ENCODE measurements around the gene STON1.
"Not testable (repeated sequence)": the region's sequence is repeated elsewhere in the genome, so short reads cannot be mapped to it uniquely, and the experiment has no call there.

STON1 gene

DNA sequence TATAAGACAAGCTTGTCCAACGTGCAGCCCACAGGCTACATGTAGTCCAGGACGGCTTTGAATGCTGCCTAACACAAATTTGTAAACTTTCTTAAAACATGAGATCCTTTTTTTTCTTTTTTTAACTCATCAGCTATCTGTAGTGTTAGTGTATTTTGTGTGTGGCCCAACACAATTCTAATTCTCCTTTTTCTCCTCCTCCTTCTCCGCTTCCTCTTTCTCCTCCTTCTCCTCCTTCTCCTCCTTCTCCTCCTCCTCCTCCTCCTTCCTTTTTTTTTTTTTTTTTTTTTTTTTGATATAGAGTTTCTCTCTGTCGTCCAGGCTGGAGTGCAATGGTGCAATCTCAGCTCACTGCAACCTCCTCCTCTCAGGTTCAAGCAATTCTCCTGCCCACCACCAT is 48.4 kb downstream of the STON1 start:
- H3K4me1 ChIP-seq (ENCODE audit: control insufficient read depth in 1 of 2, insufficient read depth in 2 of 2, low read length in 2 of 2): no peaks in the 10 kb centered on the region
- H3K4me3 ChIP-seq (ENCODE audit: low read depth in 1 of 2, low read length in 2 of 2): no peak overlapping the region
- H3K27me3 ChIP-seq (ENCODE audit: low read depth, low read length): no peaks in the 10 kb centered on the region
- H3K36me3 ChIP-seq (ENCODE audit: control insufficient read depth in 1 of 2, insufficient read depth in 2 of 2, low read length in 2 of 2): peaks cover 4 to 9% of the 10 kb centered on the region in 2 donors
- H3K27ac ChIP-seq (ENCODE audit: low read length): no peak overlapping the region
- no peaks in the 10 kb centered on the region for H3K9me3 ChIP-seq (ENCODE audit: control insufficient read depth in 1 of 2, low read length in 2 of 2)

GRCh38 chr2:48583961-48584360 is 54.0 kb downstream of the STON1 start:
- Histone ChIP-seq H3K27ac (ENCODE audit: low read length) (no peak overlapping the region), H3K27me3 (ENCODE audit: low read depth, low read length) (no peaks in the 10 kb centered on the region), H3K4me1 (ENCODE audit: control insufficient read depth in 1 of 2, insufficient read depth in 2 of 2, low read length in 2 of 2) (peaks cover 0 to 20% of the 10 kb centered on the region in 2 donors), H3K4me3 (ENCODE audit: low read depth in 1 of 2, low read length in 2 of 2) (no peak overlapping the region), H3K9me3 (ENCODE audit: control insufficient read depth in 1 of 2, low read length in 2 of 2) (no peaks in the 10 kb centered on the region), H3K36me3 (ENCODE audit: control insufficient read depth in 1 of 2, insufficient read depth in 2 of 2, low read length in 2 of 2) (peaks cover 4 to 9% of the 10 kb centered on the region in 2 donors)

- Histone ChIP-seq H3K4me3 (ENCODE audit: low read depth in 1 of 2, low read length in 2 of 2) (no peak overlapping the region), H3K9me3 (ENCODE audit: control insufficient read depth in 1 of 2, low read length in 2 of 2) (no peaks in the 10 kb centered on the region), H3K36me3 (ENCODE audit: control insufficient read depth in 1 of 2, insufficient read depth in 2 of 2, low read length in 2 of 2) (peaks cover 4 to 9% of the 10 kb centered on the region in 2 donors), H3K4me1 (ENCODE audit: control insufficient read depth in 1 of 2, insufficient read depth in 2 of 2, low read length in 2 of 2) (peaks cover 0 to 22% of the 10 kb centered on the region in 2 donors), H3K27me3 (ENCODE audit: low read depth, low read length) (no peaks in the 10 kb centered on the region), H3K27ac (ENCODE audit: low read length) (no peak overlapping the region)
Observed at GRCh38 chr2:48584551-48584950, 54.6 kb downstream of the STON1 start.

DNA sequence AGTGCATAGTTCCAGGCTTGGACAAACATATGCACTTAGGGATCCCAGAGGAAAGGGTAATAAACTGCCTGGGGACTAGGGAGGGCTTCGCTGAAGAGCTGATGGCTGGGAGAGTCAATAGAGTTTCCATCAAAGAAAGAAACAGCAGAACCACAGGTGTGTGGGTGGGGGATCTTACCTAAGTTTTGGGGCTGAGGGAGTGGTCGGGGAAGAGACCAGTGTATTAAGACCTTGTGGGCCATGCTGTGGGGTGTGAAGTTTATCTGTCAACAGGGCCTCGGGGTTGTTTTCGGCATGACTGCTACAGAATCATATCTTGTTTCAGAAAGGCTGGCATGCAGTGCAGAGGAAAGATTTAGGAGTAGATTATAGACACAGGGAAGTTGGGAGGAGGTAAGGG is 56.5 kb downstream of the STON1 start:
- H3K4me1 ChIP-seq (ENCODE audit: control insufficient read depth in 1 of 2, insufficient read depth in 2 of 2, low read length in 2 of 2): peaks cover 0 to 22% of the 10 kb centered on the region in 2 donors

DNA sequence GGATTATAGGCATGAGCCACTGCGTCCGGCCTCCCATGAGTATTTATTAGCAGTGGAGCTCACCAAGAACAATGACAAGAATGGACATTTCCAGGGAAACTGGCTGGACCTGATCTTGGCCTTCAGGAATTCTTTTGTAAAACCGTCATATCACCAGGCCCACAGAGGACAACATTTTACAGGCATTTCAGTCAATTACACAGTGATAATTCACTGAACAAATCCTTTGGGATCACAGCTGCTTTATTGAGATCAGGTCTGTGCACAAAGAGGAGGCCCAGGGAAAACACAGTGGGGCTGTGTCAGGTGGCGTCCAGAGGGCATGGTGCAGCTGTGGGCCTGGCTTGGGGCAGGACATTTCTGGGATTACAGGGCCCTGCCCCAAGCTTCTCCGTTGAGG is 57.6 kb downstream of the STON1 start:
- H3K36me3 ChIP-seq (ENCODE audit: control insufficient read depth in 1 of 2, insufficient read depth in 2 of 2, low read length in 2 of 2): peaks cover 0 to 2% of the 10 kb centered on the region in 2 donors
- no peak overlapping the region for H3K27ac ChIP-seq (ENCODE audit: low read length)
- no peaks in the 10 kb centered on the region for H3K9me3 ChIP-seq (ENCODE audit: control insufficient read depth in 1 of 2, low read length in 2 of 2)
- H3K4me1 ChIP-seq (ENCODE audit: control insufficient read depth in 1 of 2, insufficient read depth in 2 of 2, low read length in 2 of 2): peaks cover 0 to 22% of the 10 kb centered on the region in 2 donors
- H3K27me3 ChIP-seq (ENCODE audit: low read depth, low read length): no peaks in the 10 kb centered on the region
- H3K4me3 ChIP-seq (ENCODE audit: low read depth in 1 of 2, low read length in 2 of 2): no peak overlapping the region

More for the DNA sequence above, 56.5 kb downstream of the STON1 start:
- H3K27me3 ChIP-seq (ENCODE audit: low read depth, low read length): no peaks in the 10 kb centered on the region
- no peaks in the 10 kb centered on the region for H3K9me3 ChIP-seq (ENCODE audit: control insufficient read depth in 1 of 2, low read length in 2 of 2)
- H3K27ac ChIP-seq (ENCODE audit: low read length): no peak overlapping the region
- no peak overlapping the region for H3K4me3 ChIP-seq (ENCODE audit: low read depth in 1 of 2, low read length in 2 of 2)
- peaks cover 0 to 4% of the 10 kb centered on the region in 2 donors for H3K36me3 ChIP-seq (ENCODE audit: control insufficient read depth in 1 of 2, insufficient read depth in 2 of 2, low read length in 2 of 2)

- H3K9me3 ChIP-seq (ENCODE audit: control insufficient read depth in 1 of 2, low read length in 2 of 2): no peaks in the 10 kb centered on the region
- peaks cover 0 to 22% of the 10 kb centered on the region in 2 donors for H3K4me1 ChIP-seq (ENCODE audit: control insufficient read depth in 1 of 2, insufficient read depth in 2 of 2, low read length in 2 of 2)
- no peaks in the 10 kb centered on the region for H3K27me3 ChIP-seq (ENCODE audit: low read depth, low read length)
- no peak overlapping the region for H3K27ac ChIP-seq (ENCODE audit: low read length)
- H3K36me3 ChIP-seq (ENCODE audit: control insufficient read depth in 1 of 2, insufficient read depth in 2 of 2, low read length in 2 of 2): no peaks in the 10 kb centered on the region
- H3K4me3 ChIP-seq (ENCODE audit: low read depth in 1 of 2, low read length in 2 of 2): no peak overlapping the region
Observed at GRCh38 chr2:48587961-48588360, 58.0 kb downstream of the STON1 start.

- H3K27ac ChIP-seq (ENCODE audit: low read length): no peak overlapping the region
- peaks cover 0 to 22% of the 10 kb centered on the region in 2 donors for H3K4me1 ChIP-seq (ENCODE audit: control insufficient read depth in 1 of 2, insufficient read depth in 2 of 2, low read length in 2 of 2)
- H3K9me3 ChIP-seq (ENCODE audit: control insufficient read depth in 1 of 2, low read length in 2 of 2): no peaks in the 10 kb centered on the region
- H3K4me3 ChIP-seq (ENCODE audit: low read depth in 1 of 2, low read length in 2 of 2): no peak overlapping the region
- peaks cover 0 to 2% of the 10 kb centered on the region in 2 donors for H3K36me3 ChIP-seq (ENCODE audit: control insufficient read depth in 1 of 2, insufficient read depth in 2 of 2, low read length in 2 of 2)
- no peaks in the 10 kb centered on the region for H3K27me3 ChIP-seq (ENCODE audit: low read depth, low read length)
Observed at GRCh38 chr2:48588745-48589144, 58.8 kb downstream of the STON1 start.

- H3K9me3 ChIP-seq (ENCODE audit: control insufficient read depth in 1 of 2, low read length in 2 of 2): no peaks in the 10 kb centered on the region
- H3K27ac ChIP-seq (ENCODE audit: low read length): no peak overlapping the region
- H3K4me3 ChIP-seq (ENCODE audit: low read depth in 1 of 2, low read length in 2 of 2): no peak overlapping the region
- H3K4me1 ChIP-seq (ENCODE audit: control insufficient read depth in 1 of 2, insufficient read depth in 2 of 2, low read length in 2 of 2): peaks cover 0 to 22% of the 10 kb centered on the region in 2 donors
- H3K27me3 ChIP-seq (ENCODE audit: low read depth, low read length): no peaks in the 10 kb centered on the region
- peaks cover 0 to 7% of the 10 kb centered on the region in 2 donors for H3K36me3 ChIP-seq (ENCODE audit: control insufficient read depth in 1 of 2, insufficient read depth in 2 of 2, low read length in 2 of 2)
Observed at GRCh38 chr2:48589170-48589767, 59.3 kb downstream of the STON1 start.

GRCh38 chr2:48590017-48590416 is 60.1 kb downstream of the STON1 start:
- H3K36me3 ChIP-seq (ENCODE audit: control insufficient read depth in 1 of 2, insufficient read depth in 2 of 2, low read length in 2 of 2): peaks cover 0 to 8% of the 10 kb centered on the region in 2 donors
- H3K4me3 ChIP-seq (ENCODE audit: low read depth in 1 of 2, low read length in 2 of 2): no peak overlapping the region
- no peaks in the 10 kb centered on the region for H3K9me3 ChIP-seq (ENCODE audit: control insufficient read depth in 1 of 2, low read length in 2 of 2)
- no peaks in the 10 kb centered on the region for H3K27me3 ChIP-seq (ENCODE audit: low read depth, low read length)
- H3K4me1 ChIP-seq (ENCODE audit: control insufficient read depth in 1 of 2, insufficient read depth in 2 of 2, low read length in 2 of 2): peaks cover 0 to 19% of the 10 kb centered on the region in 2 donors
- H3K27ac ChIP-seq (ENCODE audit: low read length): no peak overlapping the region

- H3K9me3 ChIP-seq (ENCODE audit: control insufficient read depth in 1 of 2, low read length in 2 of 2): no peaks in the 10 kb centered on the region
- H3K36me3 ChIP-seq (ENCODE audit: control insufficient read depth in 1 of 2, insufficient read depth in 2 of 2, low read length in 2 of 2): peaks cover 0 to 16% of the 10 kb centered on the region in 2 donors
- H3K27me3 ChIP-seq (ENCODE audit: low read depth, low read length): no peaks in the 10 kb centered on the region
- H3K4me3 ChIP-seq (ENCODE audit: low read depth in 1 of 2, low read length in 2 of 2): no peak overlapping the region
- H3K4me1 ChIP-seq (ENCODE audit: control insufficient read depth in 1 of 2, insufficient read depth in 2 of 2, low read length in 2 of 2): peaks cover 0 to 15% of the 10 kb centered on the region in 2 donors
- H3K27ac ChIP-seq (ENCODE audit: low read length): no peak overlapping the region
Observed at GRCh38 chr2:48592067-48592466, 62.1 kb downstream of the STON1 start.

DNA sequence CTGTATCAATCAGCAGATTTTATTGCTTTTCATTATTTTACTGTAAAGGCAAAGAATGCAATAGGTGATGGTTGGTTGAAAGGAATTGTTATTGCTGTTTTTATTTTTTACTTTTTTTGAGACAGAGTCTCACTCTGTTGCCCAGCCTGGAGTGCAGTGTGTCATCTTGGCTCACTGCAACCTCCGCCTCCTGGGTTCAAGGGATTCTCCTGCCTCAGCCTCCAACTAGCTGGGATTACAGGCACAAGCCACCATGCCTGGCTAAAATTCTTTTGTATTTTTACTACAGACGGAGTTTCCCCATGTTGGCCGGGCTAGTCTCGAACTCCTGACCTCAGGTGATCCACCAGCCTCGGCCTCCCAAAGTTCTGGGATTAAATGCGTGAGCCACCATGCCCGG is 66.8 kb downstream of the STON1 start:
- H3K27ac ChIP-seq (ENCODE audit: low read length); H3K27me3 ChIP-seq (ENCODE audit: low read depth, low read length); H3K4me3 ChIP-seq (ENCODE audit: low read depth in 1 of 2, low read length in 2 of 2); H3K9me3 ChIP-seq (ENCODE audit: control insufficient read depth in 1 of 2, low read length in 2 of 2): not testable (repeated sequence)
- Histone ChIP-seq H3K36me3 (ENCODE audit: control insufficient read depth in 1 of 2, insufficient read depth in 2 of 2, low read length in 2 of 2) (peaks cover 5 to 25% of the 10 kb centered on the region in 2 donors), H3K4me1 (ENCODE audit: control insufficient read depth in 1 of 2, insufficient read depth in 2 of 2, low read length in 2 of 2) (peaks cover 0 to 13% of the 10 kb centered on the region in 2 donors)

DNA sequence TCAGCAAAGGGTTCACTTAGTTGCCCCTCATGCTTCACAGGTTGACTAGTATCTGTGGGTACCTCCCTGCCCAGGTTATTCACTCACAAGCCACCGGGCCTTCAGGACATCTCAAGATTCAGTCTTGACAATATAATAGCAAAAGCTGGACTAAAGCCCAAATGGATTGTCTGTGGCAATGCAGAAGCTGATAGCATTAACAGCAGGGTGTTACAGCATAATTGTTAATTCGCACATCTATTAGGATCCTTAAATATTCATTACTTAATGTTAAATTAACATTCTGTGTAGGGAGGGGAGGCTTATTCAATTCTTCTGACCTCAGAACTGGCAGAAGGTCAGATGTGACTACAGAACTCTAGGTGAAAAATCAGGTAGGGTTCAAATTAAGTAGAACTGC is 67.5 kb downstream of the STON1 start:
- Histone ChIP-seq H3K27ac (ENCODE audit: low read length) (no peak overlapping the region), H3K4me1 (ENCODE audit: control insufficient read depth in 1 of 2, insufficient read depth in 2 of 2, low read length in 2 of 2) (peaks cover 0 to 13% of the 10 kb centered on the region in 2 donors), H3K27me3 (ENCODE audit: low read depth, low read length) (no peaks in the 10 kb centered on the region), H3K9me3 (ENCODE audit: control insufficient read depth in 1 of 2, low read length in 2 of 2) (no peaks in the 10 kb centered on the region), H3K36me3 (ENCODE audit: control insufficient read depth in 1 of 2, insufficient read depth in 2 of 2, low read length in 2 of 2) (peaks cover 5 to 30% of the 10 kb centered on the region in 2 donors), H3K4me3 (ENCODE audit: low read depth in 1 of 2, low read length in 2 of 2) (no peak overlapping the region)

Data from muscle layer of duodenum (tissue), 2 donors.